ENCODE measurements around the gene ZNF311. TPM values are rescaled to one million over a fixed set of nuclear protein-coding genes. Genes with fewer than 3 reads are reported as not detected.

ZNF311 gene
- total and polyA plus RNA-seq, 8 donors = 1.7 to 8.0 (median 6.0) TPM

GRCh38 chr6:28945349-28945748, 59.8 kb downstream of the ZNF311 start:
- H3K27ac ChIP-seq = no peak overlapping the region
- peaks cover 0 to 28% of the 10 kb centered on the region in 2 donors for H3K4me1 ChIP-seq
- no peak for TF ChIP-seq CTCF (IDR thresholded peaks at IDR 0.05)
- intact Hi-C loops (cut with DNase I) = no loop called here
- H3K27me3 ChIP-seq = no peaks in the 10 kb centered on the region
- no peaks in the 10 kb centered on the region for H3K36me3 ChIP-seq
- no peak for DNase-seq
- no peaks in the 10 kb centered on the region for H3K9me3 ChIP-seq
- ATAC-seq = no peak
- no peak overlapping the region for H3K4me3 ChIP-seq

Other genes with a start within 250 kb of the ZNF311 start
- gene TRIM27, start 81.3 kb downstream of the ZNF311 start, total RNA-seq = 10 to 100 TPM; 42.2 to 47.5 TPM
- gene TRIM27, start 81.3 kb downstream of the ZNF311 start, polyA plus RNA-seq (ENCODE audit: insufficient read length in 6 of 6) = 10 to 100 TPM; 80.3 to 96.9 (median 90.0) TPM
- not detected for gene OR2W1, start 39.9 kb upstream of the ZNF311 start, total RNA-seq
- not detected for gene OR2W1, start 39.9 kb upstream of the ZNF311 start, polyA plus RNA-seq (ENCODE audit: insufficient read length in 6 of 6)
- not detected for gene OR2B3, start 82.0 kb upstream of the ZNF311 start, total RNA-seq
- not detected for gene OR2B3, start 82.0 kb upstream of the ZNF311 start, polyA plus RNA-seq (ENCODE audit: insufficient read length in 6 of 6)
- not detected for gene OR2J1, start 94.2 kb upstream of the ZNF311 start, total RNA-seq
- gene OR2J1, start 94.2 kb upstream of the ZNF311 start, polyA plus RNA-seq (ENCODE audit: insufficient read length in 6 of 6) = not detected
- gene OR2J3, start 102.7 kb upstream of the ZNF311 start, total RNA-seq = not detected
- not detected for gene OR2J3, start 102.7 kb upstream of the ZNF311 start, polyA plus RNA-seq (ENCODE audit: insufficient read length in 6 of 6)
- gene OR2J2, start 165.6 kb upstream of the ZNF311 start, total RNA-seq = not detected
- under 1 TPM in 1 of 6 donors, not detected in 5; 0.07 TPM for gene OR2J2, start 165.6 kb upstream of the ZNF311 start, polyA plus RNA-seq (ENCODE audit: insufficient read length in 6 of 6)

Measured in left lung (tissue), 10 donors.